KMS-11 (cell line): ENCODE results near the gene KCND2.

Source experiments
- H2AFZ ChIP-seq: fragments of 200-600 bp; sonication (generic); 2 replicates; pipeline ENCODE4 v1.6.1; 2016; ENCODE audit warnings: antibody characterized with exemption, mixed run types, low read depth
- H3K27ac ChIP-seq: fragments of 200-600 bp; sonication (generic); 2 replicates; pipeline ENCODE4 v1.6.1; 2016; ENCODE audit warnings: mild to moderate bottlenecking, mixed run types
- H3K27me3 ChIP-seq: fragments of 200-600 bp; sonication (generic); 2 replicates; pipeline ENCODE4 v1.6.1; 2017; ENCODE audit warnings: mild to moderate bottlenecking, low read depth, mixed run types, moderate library complexity; ENCODE audit not compliant: insufficient read depth
- H3K36me3 ChIP-seq: fragments of 200-600 bp; sonication (generic); 2 replicates; pipeline ENCODE4 v1.6.1; 2017; ENCODE audit warnings: mild to moderate bottlenecking, mixed run types; ENCODE audit not compliant: insufficient read depth
- H3K4me1 ChIP-seq: fragments of 200-600 bp; sonication (generic); 2 replicates; pipeline ENCODE4 v1.6.1; 2016; ENCODE audit warnings: mild to moderate bottlenecking, low read depth, mixed run types; ENCODE audit not compliant: poor library complexity, severe bottlenecking
- H3K4me2 ChIP-seq: fragments of 200-600 bp; sonication (generic); 2 replicates; pipeline ENCODE4 v1.7.0; 2016; ENCODE audit warnings: mild to moderate bottlenecking, mixed run types
- H3K4me3 ChIP-seq: fragments of 200-600 bp; sonication (generic); IDR thresholded peaks from 2 replicates; pipeline ENCODE4 v1.6.1; 2017; ENCODE audit warnings: low read depth, low read length, mixed read lengths; ENCODE audit not compliant: insufficient read depth
- H3K79me2 ChIP-seq: fragments of 200-600 bp; sonication (generic); 2 replicates; pipeline ENCODE4 v1.6.1; 2016; ENCODE audit warnings: low read depth, mixed run types; ENCODE audit not compliant: insufficient read depth
- H3K9ac ChIP-seq: fragments of 200-600 bp; sonication (generic); 2 replicates; pipeline ENCODE4 v1.6.1; 2016; ENCODE audit warnings: mild to moderate bottlenecking, mixed run types
- H4K20me1 ChIP-seq: fragments of 200-600 bp; sonication (generic); 2 replicates; pipeline ENCODE4 v1.6.1; 2016; ENCODE audit warnings: mild to moderate bottlenecking, mixed run types; ENCODE audit not compliant: insufficient read depth
- TF ChIP-seq, protein P1 (sequence below): fragments of 200-600 bp; sonication (generic); conservative IDR thresholded peaks from 2 replicates; pipeline ENCODE4 v1.6.1; 2017; ENCODE audit warnings: low read depth, mild to moderate bottlenecking, antibody characterized with exemption, low read length, moderate library complexity, mixed read lengths

The KCND2 gene

DNA sequence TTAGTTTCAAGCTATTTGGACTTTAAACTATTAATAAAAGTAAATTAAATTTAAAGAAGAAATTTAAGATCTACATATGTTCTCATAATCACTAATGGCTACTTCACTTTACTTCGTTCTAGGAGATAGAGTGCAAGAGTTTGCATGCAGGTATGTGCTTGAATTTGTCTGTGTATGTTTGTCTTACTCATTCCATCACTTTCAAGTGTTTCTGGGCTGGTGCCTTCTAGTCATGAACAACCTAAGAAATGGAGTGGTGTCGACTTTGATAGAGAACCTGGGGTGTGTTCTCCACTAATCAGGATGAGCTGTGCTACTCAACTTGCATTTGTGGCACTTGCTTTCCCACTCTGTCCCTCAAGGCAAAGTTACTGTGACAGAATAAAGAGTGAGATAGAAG lies 169.9 kb downstream of the KCND2 start:
- no peak overlapping the region for H3K4me3 ChIP-seq
- TF ChIP-seq, protein P1, sequence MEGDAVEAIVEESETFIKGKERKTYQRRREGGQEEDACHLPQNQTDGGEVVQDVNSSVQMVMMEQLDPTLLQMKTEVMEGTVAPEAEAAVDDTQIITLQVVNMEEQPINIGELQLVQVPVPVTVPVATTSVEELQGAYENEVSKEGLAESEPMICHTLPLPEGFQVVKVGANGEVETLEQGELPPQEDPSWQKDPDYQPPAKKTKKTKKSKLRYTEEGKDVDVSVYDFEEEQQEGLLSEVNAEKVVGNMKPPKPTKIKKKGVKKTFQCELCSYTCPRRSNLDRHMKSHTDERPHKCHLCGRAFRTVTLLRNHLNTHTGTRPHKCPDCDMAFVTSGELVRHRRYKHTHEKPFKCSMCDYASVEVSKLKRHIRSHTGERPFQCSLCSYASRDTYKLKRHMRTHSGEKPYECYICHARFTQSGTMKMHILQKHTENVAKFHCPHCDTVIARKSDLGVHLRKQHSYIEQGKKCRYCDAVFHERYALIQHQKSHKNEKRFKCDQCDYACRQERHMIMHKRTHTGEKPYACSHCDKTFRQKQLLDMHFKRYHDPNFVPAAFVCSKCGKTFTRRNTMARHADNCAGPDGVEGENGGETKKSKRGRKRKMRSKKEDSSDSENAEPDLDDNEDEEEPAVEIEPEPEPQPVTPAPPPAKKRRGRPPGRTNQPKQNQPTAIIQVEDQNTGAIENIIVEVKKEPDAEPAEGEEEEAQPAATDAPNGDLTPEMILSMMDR, result no peak
- H3K27me3 ChIP-seq, result no peaks in the 10 kb centered on the region
- no peak overlapping the region for H3K27ac ChIP-seq
- no peak overlapping the region for H3K9ac ChIP-seq
- no peaks in the 10 kb centered on the region for H3K36me3 ChIP-seq
- H3K79me2 ChIP-seq, result no peaks in the 10 kb centered on the region
- H3K4me2 ChIP-seq, result no peak overlapping the region
- no peaks in the 10 kb centered on the region for H3K4me1 ChIP-seq
- H4K20me1 ChIP-seq, result no peaks in the 10 kb centered on the region
- no peak overlapping the region for H2AFZ ChIP-seq

DNA sequence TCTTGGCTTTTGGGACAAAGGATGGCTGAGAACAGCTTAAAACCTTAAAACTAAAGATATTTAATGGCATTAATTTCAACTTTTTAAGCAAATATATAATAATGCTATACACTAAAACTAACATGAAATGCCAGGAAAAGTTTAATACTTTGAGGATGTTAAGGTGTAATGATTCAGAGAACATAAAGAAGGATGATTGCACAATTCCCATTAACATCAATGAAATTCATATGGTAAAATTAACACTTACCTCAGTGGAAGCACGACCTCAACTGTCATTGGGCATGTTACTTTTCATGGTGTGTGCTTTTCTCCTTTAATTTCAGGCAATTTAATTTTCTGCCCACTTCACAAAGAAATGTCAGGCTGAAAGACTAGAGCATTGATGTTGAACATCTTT lies 171.7 kb downstream of the KCND2 start:
- no peaks in the 10 kb centered on the region for H3K27me3 ChIP-seq
- H3K79me2 ChIP-seq, result no peaks in the 10 kb centered on the region
- H2AFZ ChIP-seq, result no peak overlapping the region
- H3K36me3 ChIP-seq, result no peaks in the 10 kb centered on the region
- no peaks in the 10 kb centered on the region for H3K4me1 ChIP-seq
- H3K4me3 ChIP-seq, result no peak overlapping the region
- TF ChIP-seq, protein P1, result no peak
- H3K4me2 ChIP-seq, result no peak overlapping the region
- H3K27ac ChIP-seq, result no peak overlapping the region
- H4K20me1 ChIP-seq, result no peaks in the 10 kb centered on the region
- H3K9ac ChIP-seq, result no peak overlapping the region

DNA sequence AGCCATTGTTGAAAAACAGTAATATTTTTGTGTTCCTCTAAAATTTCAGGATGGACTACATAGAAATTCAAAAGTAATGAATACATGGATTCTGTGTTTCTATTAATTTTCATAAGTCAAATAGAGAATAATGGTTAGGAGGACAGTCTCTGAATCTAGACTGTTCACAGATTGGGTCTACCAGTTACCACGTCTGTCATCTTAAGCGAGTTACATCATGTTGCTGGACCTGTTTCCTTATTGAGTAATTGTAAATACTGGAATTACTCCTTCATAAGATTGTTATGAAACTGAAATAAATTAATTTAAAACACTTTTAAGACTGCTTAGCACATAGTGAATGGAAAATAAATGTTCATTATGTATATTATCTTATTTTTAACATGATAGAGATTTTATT lies 172.3 kb downstream of the KCND2 start:
- TF ChIP-seq, protein P1, result no peak
- Histone ChIP-seq H4K20me1 (no peaks in the 10 kb centered on the region), H3K79me2 (no peaks in the 10 kb centered on the region), H3K4me1 (no peaks in the 10 kb centered on the region), H3K9ac (no peak overlapping the region), H3K27me3 (no peaks in the 10 kb centered on the region), H3K36me3 (no peaks in the 10 kb centered on the region), H2AFZ (no peak overlapping the region), H3K4me3 (no peak overlapping the region), H3K27ac (no peak overlapping the region), H3K4me2 (no peak overlapping the region)

DNA sequence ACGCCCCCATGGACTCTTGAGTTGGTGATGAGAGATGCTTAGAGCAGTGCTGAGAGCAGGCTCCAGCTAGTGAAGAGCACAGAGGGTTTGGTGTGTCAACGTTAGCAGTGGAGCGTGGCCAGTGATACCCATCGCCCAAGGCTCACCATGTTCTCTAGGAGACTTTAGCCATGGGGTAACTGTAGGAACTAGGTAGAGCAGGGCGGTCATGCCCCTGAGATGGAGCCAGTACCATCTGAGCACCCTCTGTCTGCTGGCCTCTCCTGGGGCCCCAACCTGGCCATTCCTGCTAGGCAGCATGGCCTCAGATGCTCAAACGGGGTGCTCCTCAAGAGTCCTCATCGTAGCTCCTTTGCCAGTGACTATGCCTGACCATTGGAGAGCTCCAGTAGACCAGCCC lies 179.7 kb downstream of the KCND2 start:
- TF ChIP-seq, protein P1, result no peak
- H3K4me2 ChIP-seq, result no peak overlapping the region
- no peak overlapping the region for H3K9ac ChIP-seq
- H3K36me3 ChIP-seq, result no peaks in the 10 kb centered on the region
- H3K4me1 ChIP-seq, result no peaks in the 10 kb centered on the region
- no peak overlapping the region for H3K27ac ChIP-seq
- H3K4me3 ChIP-seq, result no peak overlapping the region
- no peak overlapping the region for H2AFZ ChIP-seq
- no peaks in the 10 kb centered on the region for H4K20me1 ChIP-seq
- no peaks in the 10 kb centered on the region for H3K79me2 ChIP-seq
- no peaks in the 10 kb centered on the region for H3K27me3 ChIP-seq

DNA sequence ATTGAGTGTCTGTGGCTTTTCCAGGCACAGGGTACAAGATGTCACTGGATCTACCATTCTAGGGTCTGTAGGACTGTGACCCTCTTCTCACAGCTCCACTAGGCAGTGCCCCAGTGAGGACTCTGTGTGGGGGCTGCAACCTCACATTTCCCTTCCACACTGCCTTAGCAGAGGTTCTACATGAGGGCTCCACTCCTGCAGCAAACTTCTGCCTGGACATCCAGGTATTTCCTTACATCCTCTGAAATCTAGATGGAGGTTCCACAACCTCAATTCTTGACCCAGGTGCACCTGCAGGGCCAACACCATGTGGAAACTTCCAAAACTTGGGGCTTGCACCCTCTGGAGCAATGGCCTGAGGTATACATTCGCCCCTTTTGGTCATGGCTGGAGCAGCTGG lies 183.7 kb downstream of the KCND2 start:
- no peaks in the 10 kb centered on the region for H4K20me1 ChIP-seq
- H3K36me3 ChIP-seq, result no peaks in the 10 kb centered on the region
- TF ChIP-seq, protein P1, result no peak
- no peak overlapping the region for H2AFZ ChIP-seq
- no peak overlapping the region for H3K4me3 ChIP-seq
- H3K4me1 ChIP-seq, result no peaks in the 10 kb centered on the region
- H3K27ac ChIP-seq, result no peak overlapping the region
- no peaks in the 10 kb centered on the region for H3K27me3 ChIP-seq
- H3K9ac ChIP-seq, result no peak overlapping the region
- no peak overlapping the region for H3K4me2 ChIP-seq
- H3K79me2 ChIP-seq, result no peaks in the 10 kb centered on the region
